ENCODE results near the gene TAF1B.

The TAF1B gene

GRCh38 chr2:9979977-9980376 is 136.7 kb downstream of the TAF1B start:
- Histone ChIP-seq H3K27me3 (ENCODE audit: insufficient read depth, insufficient read length) (no peaks in the 10 kb centered on the region), H3K9me3 (ENCODE audit: insufficient read depth, low read length) (no peaks in the 10 kb centered on the region), H3K4me1 (ENCODE audit: insufficient read depth, insufficient read length) (no peaks in the 10 kb centered on the region), H3K4me3 (ENCODE audit: insufficient read length, low read depth) (no peak overlapping the region), H3K36me3 (ENCODE audit: insufficient read depth, insufficient read length, low read length) (no peaks in the 10 kb centered on the region), H3K9ac (ENCODE audit: insufficient read length, low read depth) (no peak overlapping the region)
- no peak for DNase-seq (ENCODE audit: low read depth, low spot score)
- TF ChIP-seq ZNF274 (IDR thresholded peaks at IDR 0.05; ENCODE audit: low read depth, low read length) (no peak), YY1 (IDR thresholded peaks at IDR 0.05; ENCODE audit: insufficient read depth, insufficient read length) (no peak), SUZ12 (IDR thresholded peaks at IDR 0.05; ENCODE audit: extremely low read depth, insufficient read depth, insufficient read length) (no peak)

- TF ChIP-seq SUZ12 (IDR thresholded peaks at IDR 0.05; ENCODE audit: extremely low read depth, insufficient read depth, insufficient read length) (no peak), YY1 (IDR thresholded peaks at IDR 0.05; ENCODE audit: insufficient read depth, insufficient read length) (no peak), ZNF274 (IDR thresholded peaks at IDR 0.05; ENCODE audit: low read depth, low read length) (no peak)
- Histone ChIP-seq H3K4me1 (ENCODE audit: insufficient read depth, insufficient read length) (no peaks in the 10 kb centered on the region), H3K9ac (ENCODE audit: insufficient read length, low read depth) (no peak overlapping the region), H3K4me3 (ENCODE audit: insufficient read length, low read depth) (no peak overlapping the region), H3K9me3 (ENCODE audit: insufficient read depth, low read length) (no peaks in the 10 kb centered on the region), H3K27me3 (ENCODE audit: insufficient read depth, insufficient read length) (no peaks in the 10 kb centered on the region), H3K36me3 (ENCODE audit: insufficient read depth, insufficient read length, low read length) (no peaks in the 10 kb centered on the region)
- DNase-seq (ENCODE audit: low read depth, low spot score) = no peak
Measured at GRCh38 chr2:9980520-9980919, 137.2 kb downstream of the TAF1B start.

- Histone ChIP-seq H3K4me1 (ENCODE audit: insufficient read depth, insufficient read length) (no peaks in the 10 kb centered on the region), H3K9ac (ENCODE audit: insufficient read length, low read depth) (no peak overlapping the region), H3K36me3 (ENCODE audit: insufficient read depth, insufficient read length, low read length) (no peaks in the 10 kb centered on the region), H3K4me3 (ENCODE audit: insufficient read length, low read depth) (no peak overlapping the region), H3K9me3 (ENCODE audit: insufficient read depth, low read length) (no peaks in the 10 kb centered on the region), H3K27me3 (ENCODE audit: insufficient read depth, insufficient read length) (no peaks in the 10 kb centered on the region)
- TF ChIP-seq YY1 (IDR thresholded peaks at IDR 0.05; ENCODE audit: insufficient read depth, insufficient read length) = no peak
- TF ChIP-seq ZNF274 (IDR thresholded peaks at IDR 0.05; ENCODE audit: low read depth, low read length) = no peak
- TF ChIP-seq SUZ12 (IDR thresholded peaks at IDR 0.05; ENCODE audit: extremely low read depth, insufficient read depth, insufficient read length) = no peak
- DNase-seq (ENCODE audit: low read depth, low spot score) = no peak
Measured at GRCh38 chr2:9981655-9982054, 138.4 kb downstream of the TAF1B start.

DNA sequence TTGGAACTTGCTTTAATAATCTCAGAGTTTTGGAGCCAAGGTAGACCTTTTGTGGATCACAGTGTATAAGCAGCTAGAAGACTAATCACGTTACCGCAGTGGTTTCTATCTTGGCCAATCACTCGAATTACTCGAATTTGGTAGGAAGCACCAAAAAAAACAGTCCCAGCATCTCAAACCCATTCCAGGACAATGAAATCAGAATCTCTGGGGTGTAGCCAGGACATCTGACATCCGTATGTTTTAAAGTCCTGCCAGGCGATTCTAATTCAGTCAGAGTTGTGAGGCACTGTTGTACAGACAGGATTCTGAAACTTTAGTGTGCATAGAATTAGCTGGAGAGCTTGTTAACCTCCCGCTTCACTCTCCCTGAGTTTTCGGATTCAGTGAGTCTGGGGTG is 139.0 kb downstream of the TAF1B start:
- TF ChIP-seq ZNF274 (IDR thresholded peaks at IDR 0.05; ENCODE audit: low read depth, low read length) = no peak
- TF ChIP-seq SUZ12 (IDR thresholded peaks at IDR 0.05; ENCODE audit: extremely low read depth, insufficient read depth, insufficient read length) = no peak
- no peak for TF ChIP-seq YY1 (IDR thresholded peaks at IDR 0.05; ENCODE audit: insufficient read depth, insufficient read length)
- no peak overlapping the region for H3K4me3 ChIP-seq (ENCODE audit: insufficient read length, low read depth)
- H3K27me3 ChIP-seq (ENCODE audit: insufficient read depth, insufficient read length) = no peaks in the 10 kb centered on the region
- H3K9ac ChIP-seq (ENCODE audit: insufficient read length, low read depth) = no peak overlapping the region
- no peaks in the 10 kb centered on the region for H3K36me3 ChIP-seq (ENCODE audit: insufficient read depth, insufficient read length, low read length)
- H3K4me1 ChIP-seq (ENCODE audit: insufficient read depth, insufficient read length) = no peaks in the 10 kb centered on the region
- H3K9me3 ChIP-seq (ENCODE audit: insufficient read depth, low read length) = no peaks in the 10 kb centered on the region
- no peak for DNase-seq (ENCODE audit: low read depth, low spot score)

GRCh38 chr2:9982891-9983290 is 139.6 kb downstream of the TAF1B start:
- Histone ChIP-seq H3K9ac (ENCODE audit: insufficient read length, low read depth) (no peak overlapping the region), H3K36me3 (ENCODE audit: insufficient read depth, insufficient read length, low read length) (no peaks in the 10 kb centered on the region), H3K9me3 (ENCODE audit: insufficient read depth, low read length) (no peaks in the 10 kb centered on the region), H3K4me3 (ENCODE audit: insufficient read length, low read depth) (no peak overlapping the region), H3K4me1 (ENCODE audit: insufficient read depth, insufficient read length) (no peaks in the 10 kb centered on the region), H3K27me3 (ENCODE audit: insufficient read depth, insufficient read length) (no peaks in the 10 kb centered on the region)
- DNase-seq (ENCODE audit: low read depth, low spot score) = no peak
- TF ChIP-seq SUZ12 (IDR thresholded peaks at IDR 0.05; ENCODE audit: extremely low read depth, insufficient read depth, insufficient read length) (no peak), YY1 (IDR thresholded peaks at IDR 0.05; ENCODE audit: insufficient read depth, insufficient read length) (no peak), ZNF274 (IDR thresholded peaks at IDR 0.05; ENCODE audit: low read depth, low read length) (no peak)

- no peak overlapping the region for H3K9ac ChIP-seq (ENCODE audit: insufficient read length, low read depth)
- H3K9me3 ChIP-seq (ENCODE audit: insufficient read depth, low read length) = no peaks in the 10 kb centered on the region
- DNase-seq (ENCODE audit: low read depth, low spot score) = no peak
- H3K27me3 ChIP-seq (ENCODE audit: insufficient read depth, insufficient read length) = no peaks in the 10 kb centered on the region
- no peaks in the 10 kb centered on the region for H3K36me3 ChIP-seq (ENCODE audit: insufficient read depth, insufficient read length, low read length)
- no peak for TF ChIP-seq SUZ12 (IDR thresholded peaks at IDR 0.05; ENCODE audit: extremely low read depth, insufficient read depth, insufficient read length)
- no peak for TF ChIP-seq ZNF274 (IDR thresholded peaks at IDR 0.05; ENCODE audit: low read depth, low read length)
- TF ChIP-seq YY1 (IDR thresholded peaks at IDR 0.05; ENCODE audit: insufficient read depth, insufficient read length) = no peak
- H3K4me1 ChIP-seq (ENCODE audit: insufficient read depth, insufficient read length) = no peaks in the 10 kb centered on the region
- no peak overlapping the region for H3K4me3 ChIP-seq (ENCODE audit: insufficient read length, low read depth)
Measured at GRCh38 chr2:9983401-9984216, 140.3 kb downstream of the TAF1B start.
